Activated CD8-positive, alpha-beta memory T cell treated with anti-CD3 and anti-CD28 coated beads, Interleukin-2, amount 50 U/mL, for 24 hours (primary cell): ENCODE data around the gene SIGLEC11.
"Not testable (repeated sequence)": the region's sequence is repeated elsewhere in the genome, so short reads cannot be mapped to it uniquely, and the experiment has no call there.

Experiments
- DNase-seq: peaks from one replicate; pipeline ENCODE4 v3.0.0-alpha.2; 2020; ENCODE audit errors: extremely low read depth

Gene SIGLEC11

GRCh38 chr19:49951806-49952478 is 9.0 kb downstream of the SIGLEC11 start:
- DNase-seq, result no peak

DNA sequence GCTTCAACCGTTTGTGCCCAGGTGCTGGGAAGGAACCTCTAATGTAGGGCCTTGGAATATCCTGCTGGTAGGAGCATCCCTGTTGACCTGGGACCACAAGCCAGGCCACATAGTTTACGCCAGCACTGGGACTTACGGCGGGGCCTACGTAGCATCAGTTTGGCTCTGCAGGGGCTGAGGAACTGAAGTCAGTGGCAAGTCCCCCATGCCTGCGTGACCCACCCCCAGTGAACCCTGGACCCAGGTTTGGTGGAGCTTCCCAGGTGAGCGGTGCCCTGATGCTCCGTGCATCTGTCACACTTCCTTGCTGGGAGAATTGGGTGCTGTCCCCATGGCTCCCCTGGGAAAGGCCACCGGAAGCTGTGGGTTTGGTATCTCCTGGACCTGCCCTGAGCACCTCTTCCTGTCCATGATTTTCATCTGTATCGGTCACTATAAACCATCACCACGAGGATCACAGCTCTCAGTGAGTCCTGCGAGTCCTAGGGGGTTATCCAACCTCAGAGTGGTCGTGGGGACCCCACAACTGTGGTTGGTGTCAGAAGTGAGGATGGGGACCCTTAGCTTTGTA is 9.9 kb downstream of the SIGLEC11 start:
- DNase-seq, result no peak

- DNase-seq, result no peak
Observed at GRCh38 chr19:49950590-49950948, 10.4 kb downstream of the SIGLEC11 start.

DNA sequence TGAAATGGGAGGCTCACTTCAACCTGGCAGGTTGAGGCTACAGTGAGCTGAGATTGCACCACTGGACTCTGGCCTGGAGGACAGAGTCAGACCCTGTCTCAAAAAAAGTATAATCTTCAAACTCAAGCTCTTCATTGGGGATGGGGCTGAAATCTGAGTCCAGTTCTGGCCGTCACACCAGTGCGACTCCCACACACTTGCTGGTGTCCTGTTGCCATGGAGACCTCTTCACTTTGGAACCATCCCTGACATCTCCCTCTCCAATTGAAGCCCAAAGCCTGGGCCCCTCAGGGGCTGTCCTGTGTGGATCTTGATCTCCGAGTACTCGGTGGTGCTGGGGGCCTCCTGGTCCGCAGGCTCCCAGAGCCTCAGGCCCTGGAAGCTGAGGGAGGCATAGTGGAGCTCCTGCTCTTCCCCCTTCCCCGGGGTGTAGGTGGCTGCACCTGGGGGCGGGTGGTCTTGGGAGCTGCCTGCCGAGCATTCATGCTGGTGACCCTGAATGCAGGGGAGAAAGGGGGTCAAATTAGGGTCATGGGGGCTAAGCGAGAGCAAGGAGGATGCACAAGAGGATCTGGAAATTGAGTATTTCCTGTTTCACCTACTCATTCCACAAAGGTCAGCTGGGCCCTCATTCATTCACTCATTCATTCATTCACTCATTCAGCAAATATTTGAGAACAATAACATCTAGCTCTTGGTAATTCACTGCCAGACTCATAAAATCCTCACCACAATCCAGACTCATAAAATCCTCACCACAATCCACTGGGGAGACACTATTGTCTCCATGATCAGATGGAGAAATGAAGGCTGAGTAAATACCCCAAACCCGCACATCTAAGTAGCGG is 11.0 kb downstream of the SIGLEC11 start:
- DNase-seq, result no peak

- no peak for DNase-seq
Observed at GRCh38 chr19:49946415-49946814, 14.6 kb downstream of the SIGLEC11 start.

- not testable (repeated sequence) for DNase-seq
Observed at GRCh38 chr19:49944567-49944966, 16.4 kb downstream of the SIGLEC11 start.

DNA sequence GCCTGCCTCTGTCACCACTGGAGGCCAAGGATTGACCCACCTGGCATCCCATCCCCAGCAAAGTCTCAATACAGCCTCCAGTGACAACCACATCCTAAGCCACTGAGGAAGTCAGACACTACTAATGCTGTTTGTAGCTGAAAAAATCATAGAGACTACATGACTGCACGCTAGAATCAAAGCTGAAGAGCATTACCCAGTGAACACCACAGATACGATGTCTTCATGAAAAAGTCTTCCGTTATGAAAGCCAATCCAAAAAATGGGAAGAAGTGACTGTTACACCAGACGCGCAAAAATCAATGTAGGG is 20.5 kb downstream of the SIGLEC11 start:
- DNase-seq, result no peak

DNA sequence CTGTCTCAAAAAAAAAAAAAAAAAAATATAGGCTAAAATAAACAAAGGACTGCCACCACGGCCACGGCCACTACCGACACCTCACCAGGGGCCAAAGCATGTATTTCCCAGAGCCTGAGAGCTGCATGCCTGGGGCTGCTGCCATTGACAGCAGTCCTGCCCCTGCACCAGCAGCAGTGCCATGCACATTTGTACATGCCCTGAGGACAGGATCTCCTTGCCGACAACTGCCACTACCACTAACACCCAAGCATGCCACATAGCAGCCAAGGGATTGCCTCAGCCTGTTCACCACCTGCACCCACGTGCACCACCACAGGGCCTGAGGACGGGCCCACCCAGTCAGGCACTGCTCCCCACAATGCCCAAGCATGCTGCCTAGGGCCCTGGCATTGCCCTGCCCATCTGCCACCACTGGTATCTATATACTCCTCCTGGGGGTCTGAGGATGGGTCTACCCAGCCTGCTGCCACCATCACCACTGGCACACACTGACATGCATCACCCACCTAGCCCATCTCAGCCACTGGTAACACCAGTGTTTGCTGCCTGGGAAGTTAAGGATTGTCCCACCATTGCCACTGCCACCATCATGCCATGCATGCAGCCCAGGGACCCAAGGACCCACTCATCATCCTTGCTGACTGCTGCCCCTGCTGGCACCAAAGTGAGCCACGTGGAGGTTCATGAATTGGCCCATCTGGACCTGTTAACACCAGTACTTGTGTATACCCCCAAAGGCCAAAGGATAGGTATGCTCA is 21.1 kb downstream of the SIGLEC11 start:
- DNase-seq, result no peak

DNA sequence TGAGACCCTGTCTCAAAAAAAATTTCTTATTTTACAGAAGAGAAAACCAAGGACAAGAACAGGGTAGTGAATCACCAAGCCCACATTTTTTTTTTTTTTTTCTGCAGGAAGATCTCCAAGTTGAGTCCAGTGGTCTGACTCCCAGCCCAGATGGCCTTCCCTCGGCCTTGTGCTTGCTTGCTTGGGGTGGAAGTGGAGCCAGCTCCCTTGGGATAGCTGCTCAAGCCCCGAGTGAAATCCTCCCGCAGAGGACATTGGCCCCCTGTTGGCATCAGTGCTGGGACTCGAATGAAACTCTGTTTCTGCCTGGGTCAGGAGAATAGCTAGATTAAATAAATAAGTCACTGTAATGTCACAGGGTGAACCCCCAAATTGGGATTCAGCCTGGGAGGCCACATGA is 22.3 kb downstream of the SIGLEC11 start:
- DNase-seq, result no peak

DNA sequence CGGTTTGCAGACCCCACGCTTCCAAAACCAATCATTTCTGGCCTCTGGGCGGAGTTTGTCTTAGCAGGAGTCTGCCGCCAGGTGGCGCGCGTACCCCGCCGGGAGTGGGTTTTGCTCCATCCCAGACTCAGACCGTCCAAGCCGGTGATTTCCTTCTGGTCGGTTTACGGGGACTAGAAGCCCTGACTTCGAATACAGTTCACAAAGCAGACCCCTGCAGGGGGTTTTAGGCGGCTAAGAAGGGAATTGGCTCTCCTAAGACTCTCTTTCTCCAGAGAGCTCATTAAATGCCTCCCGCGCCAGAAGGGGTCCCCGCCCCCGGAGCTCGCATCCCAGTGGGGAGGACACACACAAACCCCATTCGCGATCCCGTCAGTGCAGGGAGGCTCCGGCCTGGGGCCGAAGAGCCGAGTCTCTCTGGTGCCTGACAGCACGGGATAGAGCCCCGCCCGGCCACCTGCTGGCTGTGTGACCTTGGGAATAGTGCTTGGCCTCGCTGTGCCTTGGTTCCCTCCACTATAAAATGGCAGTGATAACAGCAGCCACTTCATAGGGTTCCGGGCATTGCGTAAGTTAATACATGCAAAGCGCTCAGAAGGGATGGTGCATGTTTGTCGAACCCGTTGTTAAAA is 23.1 kb downstream of the SIGLEC11 start:
- DNase-seq, result peak; percentile 48

DNA sequence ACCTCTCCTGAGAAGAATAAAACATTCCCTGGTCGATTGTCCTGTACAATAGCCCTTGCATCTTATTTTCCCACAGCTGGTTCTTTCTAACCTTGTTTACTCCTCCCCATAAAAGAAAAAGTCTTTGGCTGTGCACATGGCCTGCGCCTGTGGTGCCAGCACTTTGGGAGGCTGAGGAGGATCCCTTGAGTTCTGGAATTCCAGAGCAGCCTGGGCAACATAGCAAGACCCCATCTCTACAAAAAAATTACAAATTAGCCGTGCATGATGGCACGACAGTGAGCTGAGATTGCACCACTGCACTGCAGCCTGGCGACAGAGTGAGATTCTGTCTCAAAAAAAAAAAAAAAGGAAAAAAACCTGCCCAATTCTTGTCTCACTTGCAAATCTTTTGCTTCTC is 24.4 kb downstream of the SIGLEC11 start:
- no peak for DNase-seq

- DNase-seq, result no peak
Observed at GRCh38 chr19:49933643-49934042, 27.3 kb downstream of the SIGLEC11 start.

- DNase-seq, result no peak
Observed at GRCh38 chr19:49932731-49933131, 28.2 kb downstream of the SIGLEC11 start.

GRCh38 chr19:49932041-49932451 is 28.9 kb downstream of the SIGLEC11 start:
- DNase-seq, result no peak

GRCh38 chr19:49931293-49932040 is 29.5 kb downstream of the SIGLEC11 start:
- no peak for DNase-seq

- no peak for DNase-seq
Observed at GRCh38 chr19:49930483-49931011, 30.4 kb downstream of the SIGLEC11 start.

- peak; percentile 81 for DNase-seq
Observed at GRCh38 chr19:49929611-49930482, 31.1 kb downstream of the SIGLEC11 start.

DNA sequence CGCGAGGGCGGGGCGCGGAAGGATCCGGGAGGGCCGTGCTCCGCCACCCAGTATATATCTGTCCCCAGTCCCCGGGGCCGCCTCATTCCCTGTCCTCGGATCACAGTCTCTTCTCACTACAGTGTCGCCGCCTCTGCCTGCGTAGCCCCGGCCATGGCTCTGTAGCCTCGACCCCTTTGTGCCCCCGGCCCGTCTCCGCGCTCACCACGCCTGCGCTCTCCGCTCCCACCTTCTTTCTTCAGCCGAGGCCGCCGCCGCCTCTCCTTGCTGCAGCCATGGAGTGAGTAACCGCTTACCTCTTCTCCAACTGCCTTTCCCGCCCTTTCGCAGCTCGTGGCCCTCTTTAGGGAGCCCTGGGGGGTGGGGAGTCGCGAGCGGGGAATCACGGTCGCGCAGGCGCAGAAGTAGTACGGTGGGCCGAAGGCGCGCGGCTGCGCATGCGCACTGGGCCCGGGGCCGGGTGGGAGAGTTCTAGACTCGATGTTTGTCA is 31.8 kb downstream of the SIGLEC11 start, which contains the start of the genes ATF5 and NUP62:
TSS of gene ATF5 (plus strand) at position 85 of the 490 bp plus-strand sequence. CDS start 1,646 bp downstream, outside the sequence.
TSS of gene NUP62 (minus strand) at position 384 of the 490 bp plus-strand sequence. CDS start 19,697 bp downstream, outside the sequence.
- peak; percentile 74 for DNase-seq

GRCh38 chr19:49927526-49928264 is 33.3 kb downstream of the SIGLEC11 start:
- no peak for DNase-seq
